SK-N-SH (cell line): ENCODE results near the gene VPS26B. TPM values are rescaled to one million over a fixed set of nuclear protein-coding genes. Genes with fewer than 3 reads are reported as not detected.

Experiments used
- CTCF ChIA-PET: fragments of 300-600, 350-600 bp; formaldehyde crosslinking; extraction: SDS; loops from one replicate; lab custom pipeline; 2021; lab: Yijun Ruan, JAX
- POLR2A ChIA-PET: fragments of 350-600 bp; sonication (Branson Sonifier 250); formaldehyde crosslinking; extraction: SDS; loops from one replicate; lab custom pipeline; 2020; ENCODE audit warnings: antibody characterized with exemption, inconsistent platforms; lab: Yijun Ruan, JAX
- DNase-seq: peaks from one replicate; pipeline ENCODE4 v3.0.0; 2012
- H2AFZ ChIP-seq: fragments of 200-600 bp; sonication (generic); 2 replicates; pipeline ENCODE4 v1.8.1; 2016; ENCODE audit warnings: antibody characterized with exemption, mild to moderate bottlenecking, low read depth
- H3F3A ChIP-seq: fragments of 200-600 bp; sonication (generic); replicated peaks from 2 replicates; pipeline ENCODE3; 2016; ENCODE audit warnings: antibody characterized with exemption, mild to moderate bottlenecking; ENCODE audit not compliant: insufficient read depth
- H3K27ac ChIP-seq, 2 experiments: fragments of 200-500 bp in 1 of 2; fragments of 200-600 bp in 1 of 2; sonication (Bioruptor generic) in 1 of 2; sonication (generic), shearing (Covaris generic) in 1 of 2; 2 replicates each; pipeline versions ENCODE4 v1.5.1 to v1.6.1; 2014 to 2016; ENCODE audit warnings: low read depth in 2 of 2, inconsistent platforms in 1 of 2, low read length in 1 of 2, mild to moderate bottlenecking in 1 of 2, mixed read lengths in 1 of 2
- H3K27me3 ChIP-seq: fragments of 200-600 bp; sonication (generic), shearing (Covaris generic); 2 replicates; pipeline ENCODE4 v1.6.1; 2016; ENCODE audit warnings: mixed run types; ENCODE audit not compliant: insufficient read depth
- H3K36me3 ChIP-seq, 2 experiments: fragments of 200-500 bp in 1 of 2; fragments of 200-600 bp in 1 of 2; sonication (Bioruptor generic) in 1 of 2; sonication (generic) in 1 of 2; replicated peaks in 1 of 2; 2 replicates each; pipeline versions ENCODE3 to v1.5.1; 2014 to 2016; ENCODE audit warnings: low read length in 1 of 2, mild to moderate bottlenecking in 1 of 2; ENCODE audit not compliant: insufficient read depth in 2 of 2, control insufficient read depth in 1 of 2
- H3K4me1 ChIP-seq, 2 experiments: fragments of 200-500 bp in 1 of 2; fragments of 200-600 bp in 1 of 2; sonication (Bioruptor generic) in 1 of 2; sonication (generic), shearing (Covaris generic) in 1 of 2; 2 replicates each; pipeline versions ENCODE4 v1.5.1 to v1.6.1; 2014 to 2016; ENCODE audit warnings: low read depth in 1 of 2, low read length in 1 of 2, mixed run types in 1 of 2; ENCODE audit not compliant: insufficient read depth in 2 of 2, control insufficient read depth in 1 of 2
- H3K4me2 ChIP-seq: fragments of 200-600 bp; sonication (generic), shearing (Covaris generic); 2 replicates; pipeline ENCODE4 v1.6.1; 2017; ENCODE audit warnings: mixed run types
- H3K4me3 ChIP-seq, 2 experiments: fragments of 200-500 bp in 1 of 2; fragments of 200-600 bp in 1 of 2; sonication (Bioruptor generic) in 1 of 2; sonication (generic), shearing (Covaris generic) in 1 of 2; 2 replicates each; pipeline versions ENCODE4 v1.5.1 to v1.8.1; 2014 to 2016; ENCODE audit warnings: low read depth in 2 of 2, inconsistent platforms in 1 of 2, low read length in 1 of 2, mild to moderate bottlenecking in 1 of 2, mixed read lengths in 1 of 2, moderate library complexity in 1 of 2
- H3K79me2 ChIP-seq: fragments of 200-600 bp; sonication (generic); 2 replicates; pipeline ENCODE4 v1.8.1; 2017; ENCODE audit warnings: mild to moderate bottlenecking; ENCODE audit not compliant: insufficient read depth
- H3K9ac ChIP-seq: fragments of 200-600 bp; sonication (generic); 2 replicates; pipeline ENCODE4 v1.6.1; 2017; ENCODE audit warnings: mixed run types
- H3K9me2 ChIP-seq: fragments of 200-600 bp; sonication (generic); 2 replicates; pipeline ENCODE4 v1.6.1; 2017; ENCODE audit warnings: mixed run types
- H3K9me3 ChIP-seq: fragments of 200-600 bp; sonication (generic); 2 replicates; pipeline ENCODE4 v1.6.1; 2017; ENCODE audit warnings: mixed run types, mild to moderate bottlenecking, moderate library complexity
- H4K20me1 ChIP-seq: fragments of 200-600 bp; sonication (generic); 2 replicates; pipeline ENCODE4 v1.6.1; 2017; ENCODE audit warnings: mild to moderate bottlenecking, mixed run types; ENCODE audit not compliant: insufficient read depth
- CHD2 ChIP-seq: fragments of 150-350 bp; IDR thresholded peaks from 2 replicates; pipeline ENCODE4 v1.6.1; 2018; ENCODE audit warnings: low read length; ENCODE audit not compliant: partially characterized antibody
- ELF1 ChIP-seq: IDR thresholded peaks from 2 replicates; pipeline ENCODE4 v1.4.0; 2012
- EP300 ChIP-seq, 2 experiments: IDR thresholded peaks; 2 replicates each; pipeline versions ENCODE4 v1.4.0 to v1.6.1; 2012; ENCODE audit warnings: borderline replicate concordance in 1 of 2, low read depth in 1 of 2, low read length in 1 of 2
- FOSL2 ChIP-seq: IDR thresholded peaks from 2 replicates; pipeline ENCODE4 v1.4.0; 2012; ENCODE audit warnings: low read depth, mild to moderate bottlenecking, moderate library complexity, borderline replicate concordance
- FOXJ3 ChIP-seq: sonication (generic); formaldehyde crosslinking; IDR thresholded peaks from 2 replicates; pipeline ENCODE4 v1.5.1; 2020; ENCODE audit warnings: mild to moderate bottlenecking, missing genetic modification reagents
- GABPA ChIP-seq: IDR thresholded peaks from 2 replicates; pipeline ENCODE4 v1.4.0; 2012; ENCODE audit warnings: low read depth, mild to moderate bottlenecking
- GATA2 ChIP-seq: sonication (generic); formaldehyde crosslinking; IDR thresholded peaks from 2 replicates; pipeline ENCODE4 v1.5.0; 2020; ENCODE audit warnings: mild to moderate bottlenecking, missing genetic modification reagents
- MAX ChIP-seq: IDR thresholded peaks from 2 replicates; pipeline ENCODE4 v1.4.0; 2012; ENCODE audit warnings: low read depth
- MEF2A ChIP-seq: IDR thresholded peaks from 2 replicates; pipeline ENCODE4 v1.4.0; 2012; ENCODE audit warnings: low read depth, borderline replicate concordance
- NRF1 ChIP-seq: IDR thresholded peaks from 2 replicates; pipeline ENCODE4 v1.6.1; 2012; ENCODE audit warnings: low read depth, mild to moderate bottlenecking, low read length
- PBX3 ChIP-seq: IDR thresholded peaks from 2 replicates; pipeline ENCODE4; 2012
- RAD21 ChIP-seq: IDR thresholded peaks from 2 replicates; pipeline ENCODE4 v1.6.1; 2012; ENCODE audit warnings: mild to moderate bottlenecking, low read length
- RFX5 ChIP-seq: IDR thresholded peaks from 2 replicates; pipeline ENCODE4 v1.6.1; 2012; ENCODE audit warnings: mild to moderate bottlenecking, improper control_type of control experiment, low read length
- RXRA ChIP-seq: IDR thresholded peaks from 2 replicates; pipeline ENCODE4 v1.4.0; 2012; ENCODE audit warnings: low read depth, mild to moderate bottlenecking, borderline replicate concordance
- SIN3A ChIP-seq: IDR thresholded peaks from 2 replicates; pipeline ENCODE4 v1.6.1; 2012; ENCODE audit warnings: low read depth, mild to moderate bottlenecking, low read length, moderate library complexity, borderline replicate concordance
- USF1 ChIP-seq: IDR thresholded peaks from 2 replicates; pipeline ENCODE4 v1.4.0; 2012; ENCODE audit warnings: low read depth, borderline replicate concordance
- ZBTB33 ChIP-seq: IDR thresholded peaks from 2 replicates; pipeline ENCODE4 v1.4.0; 2012; ENCODE audit warnings: low read depth, borderline replicate concordance
- polyA plus RNA-seq, 3 experiments: library from polyadenylated mRNA; depleted of rRNA; stranded (reverse); fragments of >200 nt; gene quantifications; 2 replicates each; pipeline ENCODE4 v1.2.3, GENCODE V29; 2012

Gene VPS26B
- polyA plus RNA-seq, 1 of the 3 experiments (the other 2 are of a cell fraction) = 53.0 TPM

GRCh38 chr11:134260503-134260902, 36.0 kb downstream of the VPS26B start:
- Histone ChIP-seq H3K4me1 (no peaks in the 10 kb centered on the region; a peak in 1 of 4 replicates), H3K9me3 (no peaks in the 10 kb centered on the region), H3K4me3 (no peak overlapping the region), H3K4me2 (no peak overlapping the region), H3F3A (no peaks in the 10 kb centered on the region), H2AFZ (no peak overlapping the region), H4K20me1 (no peaks in the 10 kb centered on the region), H3K27me3 (no peaks in the 10 kb centered on the region), H3K9ac (no peak overlapping the region), H3K79me2 (peaks cover 4% of the 10 kb centered on the region; the same call in 1 of the 2 replicates), H3K36me3 (peaks cover 8 to 60% of the 10 kb centered on the region in 2 experiments), H3K27ac (no peak overlapping the region), H3K9me2 (no peaks in the 10 kb centered on the region)
- no peak for DNase-seq
- TF ChIP-seq RXRA (no peak), RFX5 (no peak), FOSL2 (no peak), GATA2 (no peak), GABPA (no peak), CHD2 (no peak), MAX (no peak), USF1 (no peak), PBX3 (no peak), RAD21 (no peak), SIN3A (no peak), ZBTB33 (no peak), MEF2A (no peak), NRF1 (no peak), ELF1 (no peak), FOXJ3 (no peak), EP300 (IDR thresholded peaks at IDR 0.05; ENCODE audit: borderline replicate concordance in 1 of 2, low read depth in 1 of 2, low read length in 1 of 2) (no peak)
- POLR2A ChIA-PET = no interaction called here
- CTCF ChIA-PET = interaction anchor here (0.8 to 1.3 kb wide), 2 partner anchors 9 to 10 kb away, joined by 3 read pairs; no protein-coding TSS in a partner anchor
